ENCODE data around the gene BSND.

DNA sequence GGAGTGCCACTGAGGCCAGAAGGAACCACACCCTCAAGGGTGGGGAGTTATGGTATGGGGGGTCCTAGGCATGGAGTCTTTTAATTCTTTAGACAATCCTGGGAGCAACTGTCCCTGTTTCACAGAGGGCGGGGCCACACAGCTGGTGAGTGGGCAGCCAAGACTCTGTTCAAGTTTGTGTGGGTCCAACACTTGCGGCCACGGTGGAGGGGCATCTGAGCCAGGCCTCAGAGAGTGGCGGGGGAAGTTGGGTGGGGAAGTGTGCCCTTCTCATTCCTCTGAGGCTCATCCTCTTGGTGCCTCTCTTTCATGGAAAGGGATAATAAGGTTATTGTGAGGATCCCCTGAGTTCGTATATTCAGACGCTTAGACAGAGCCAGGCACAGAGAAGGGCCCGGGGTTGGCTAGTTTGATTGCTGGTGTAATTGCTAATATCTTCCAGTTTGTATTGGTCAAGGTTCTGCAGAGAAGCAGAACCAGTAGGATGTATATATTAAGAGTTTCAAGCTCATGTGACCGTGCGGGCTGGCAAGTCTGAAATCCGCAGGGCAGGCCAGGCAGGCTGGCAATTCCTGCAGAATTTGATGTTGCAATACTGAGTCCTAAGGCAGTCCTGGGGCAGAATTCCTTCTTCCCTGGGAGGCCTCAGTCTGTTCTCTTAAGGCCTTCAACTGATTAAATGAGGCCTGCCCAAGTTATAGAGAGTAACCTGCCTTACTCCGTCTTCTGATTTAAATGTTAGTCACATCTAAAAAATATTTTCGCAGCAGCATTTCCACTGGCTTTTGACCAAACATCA, 56.5 kb downstream of the BSND start:
- TF ChIP-seq EP300 (IDR thresholded peaks at IDR 0.05) (no peak), POLR2A (IDR thresholded peaks at IDR 0.05) (no peak)
